Transverse colon (tissue), 4 donors: ENCODE measurements around the gene TST. TPM values are rescaled to one million over a fixed set of nuclear protein-coding genes. Genes with fewer than 3 reads are reported as not detected.
A peak's percentile ranks its signal among the peaks of the same experiment; 100 is the strongest.
"Not testable (repeated sequence)": the region's sequence is repeated elsewhere in the genome, so short reads cannot be mapped to it uniquely, and the experiment has no call there.

Source experiments
- DNase-seq: peaks from one replicate; pipeline ENCODE4 v3.0.0-alpha.2; 2019
- H3K27ac ChIP-seq, 4 donors: fragments of 200-600 bp; sonication (generic); 2 replicates each; pipeline ENCODE4 v1.5.1; 2016 to 2018; ENCODE audit warnings: inconsistent platforms in 4 of 4
- H3K27me3 ChIP-seq: fragments of 200-600 bp; sonication (generic); 2 replicates; pipeline ENCODE4 v1.5.1; 2017; ENCODE audit warnings: inconsistent platforms
- H3K36me3 ChIP-seq, 4 donors: fragments of 200-600 bp; sonication (generic); 2 replicates each; pipeline ENCODE4 v1.5.1; 2017 to 2019; ENCODE audit warnings: inconsistent platforms in 4 of 4
- H3K4me1 ChIP-seq, 4 donors: fragments of 200-600 bp; sonication (generic); 2 replicates each; pipeline ENCODE4 v1.5.1; 2017 to 2020; ENCODE audit warnings: inconsistent platforms in 4 of 4
- H3K4me3 ChIP-seq, 4 donors: fragments of 200-600 bp; sonication (generic); 1 replicate in 1 of 4; 2 replicates in 3 of 4; pipeline versions ENCODE4 v1.5.1 to v1.6.1; 2017 to 2019; ENCODE audit warnings: inconsistent platforms in 4 of 4
- H3K9me3 ChIP-seq, 2 donors: fragments of 200-600 bp; sonication (generic); 2 replicates each; pipeline ENCODE4 v1.5.1; 2017 to 2019; ENCODE audit warnings: inconsistent platforms in 2 of 2
- EP300 ChIP-seq: sonication (generic); formaldehyde crosslinking; IDR thresholded peaks from one replicate; pipeline ENCODE4 v1.6.1; 2017; ENCODE audit warnings: antibody characterized with exemption, low read depth
- POLR2A ChIP-seq: fragments of 450-650 bp; IDR thresholded peaks from one replicate; pipeline ENCODE4 v1.6.1; 2016; ENCODE audit warnings: antibody characterized with exemption, mild to moderate bottlenecking, moderate library complexity
- POLR2AphosphoS5 ChIP-seq, 3 donors: sonication (generic); formaldehyde crosslinking; IDR thresholded peaks; one replicate each; pipeline ENCODE4 v1.6.1; 2016; ENCODE audit warnings: antibody characterized with exemption in 3 of 3
- WGBS, 2 donors: methylation state at CpG; one replicate each; pipeline ENCODE4 v1.1.5; 2018; ENCODE audit warnings: low coverage in 1 of 2; 5-methylcytosine and 5-hydroxymethylcytosine counted together
- in situ Hi-C, 4 donors: fragments of 200-750 bp; cut with MboI; loops; one replicate each; pipeline versions ENCODE4 v1.15.0 to v1.15.1; 2017; ENCODE audit warnings: low sequenced_read_pairs in 3 of 4, low pct_ligation_motif_present in 1 of 4, low pct_unique_long_range_greater_than_20kb in 1 of 4
- intact Hi-C: fragments of 100-400 bp; cut with DNase I; formaldehyde crosslinking; loops from one replicate; pipeline ENCODE4 v1.15.1; 2023; ENCODE audit warnings: low total_unique reads
- total RNA-seq, 4 donors: library from RNA; depleted of rRNA; stranded (reverse); fragments of >200 nt; gene quantifications; one replicate each; pipeline ENCODE4 v1.1.0, GENCODE V29; 2016
- TF ChIP-seq, protein P1 (sequence below), 5 experiments: fragments of 200-600 bp in 3 of 5; fragments of 450-650 bp in 2 of 5; sonication (generic) in 3 of 5; IDR thresholded peaks; 1 replicate in 2 of 5; 2 replicates in 3 of 5; pipeline ENCODE4 v1.5.1; 2016 to 2017; ENCODE audit warnings: antibody characterized with exemption in 5 of 5, inconsistent platforms in 3 of 5, mild to moderate bottlenecking in 2 of 5, moderate library complexity in 1 of 5

The TST gene
- total RNA-seq, 4 donors from 2014 or later = 246 to 719 (median 557) TPM

- H3K27me3 ChIP-seq = peaks cover 42% of the 10 kb centered on the region
- in situ Hi-C loops = loop anchor here in 1 of 4 donors (25.0 kb wide), 1 partner anchor 129 kb away; the partner anchor contains the start of gene NCF4
- no peaks in the 10 kb centered on the region for H3K4me1 ChIP-seq
- intact Hi-C loops = no loop called here
- no peak for DNase-seq
- H3K4me3 ChIP-seq = no peak overlapping the region
- H3K36me3 ChIP-seq = no peaks in the 10 kb centered on the region
- 73 to 100% methylated on average over 2 to 6 of the region's 6 CpGs for WGBS, 2 donors
- no peak overlapping the region for H3K27ac ChIP-seq
- no peak for TF ChIP-seq EP300
- no peak for TF ChIP-seq POLR2A
- TF ChIP-seq, protein P1, sequence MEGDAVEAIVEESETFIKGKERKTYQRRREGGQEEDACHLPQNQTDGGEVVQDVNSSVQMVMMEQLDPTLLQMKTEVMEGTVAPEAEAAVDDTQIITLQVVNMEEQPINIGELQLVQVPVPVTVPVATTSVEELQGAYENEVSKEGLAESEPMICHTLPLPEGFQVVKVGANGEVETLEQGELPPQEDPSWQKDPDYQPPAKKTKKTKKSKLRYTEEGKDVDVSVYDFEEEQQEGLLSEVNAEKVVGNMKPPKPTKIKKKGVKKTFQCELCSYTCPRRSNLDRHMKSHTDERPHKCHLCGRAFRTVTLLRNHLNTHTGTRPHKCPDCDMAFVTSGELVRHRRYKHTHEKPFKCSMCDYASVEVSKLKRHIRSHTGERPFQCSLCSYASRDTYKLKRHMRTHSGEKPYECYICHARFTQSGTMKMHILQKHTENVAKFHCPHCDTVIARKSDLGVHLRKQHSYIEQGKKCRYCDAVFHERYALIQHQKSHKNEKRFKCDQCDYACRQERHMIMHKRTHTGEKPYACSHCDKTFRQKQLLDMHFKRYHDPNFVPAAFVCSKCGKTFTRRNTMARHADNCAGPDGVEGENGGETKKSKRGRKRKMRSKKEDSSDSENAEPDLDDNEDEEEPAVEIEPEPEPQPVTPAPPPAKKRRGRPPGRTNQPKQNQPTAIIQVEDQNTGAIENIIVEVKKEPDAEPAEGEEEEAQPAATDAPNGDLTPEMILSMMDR (IDR thresholded peaks at IDR 0.05) = no peak
- TF ChIP-seq POLR2AphosphoS5 (IDR thresholded peaks at IDR 0.05) = no peak
- H3K9me3 ChIP-seq = peaks cover 1 to 3% of the 10 kb centered on the region in 2 donors
Measured at GRCh38 chr22:36991206-36991605, 28.0 kb downstream of the TST start.

GRCh38 chr22:36990457-36990856 is 28.8 kb downstream of the TST start:
- no peaks in the 10 kb centered on the region for H3K36me3 ChIP-seq
- peaks cover 42% of the 10 kb centered on the region for H3K27me3 ChIP-seq
- in situ Hi-C loops = loop anchor here in 1 of 4 donors (25.0 kb wide), 1 partner anchor 128 kb away; the partner anchor contains the start of gene NCF4
- H3K27ac ChIP-seq = no peak overlapping the region
- H3K9me3 ChIP-seq = peaks cover 9 to 10% of the 10 kb centered on the region in 2 donors
- 72% methylated on average over 6 of the region's 6 CpGs; no CpG with 5 or more reads in 1 of the 2 donors for WGBS, 2 donors
- no peak for DNase-seq
- intact Hi-C loops = no loop called here
- H3K4me1 ChIP-seq = no peaks in the 10 kb centered on the region
- no peak overlapping the region for H3K4me3 ChIP-seq
- TF ChIP-seq, protein P1 (IDR thresholded peaks at IDR 0.05) = no peak
- no peak for TF ChIP-seq EP300
- TF ChIP-seq POLR2AphosphoS5 (IDR thresholded peaks at IDR 0.05) = no peak
- TF ChIP-seq POLR2A = no peak

- WGBS, 2 donors = 77% methylated on average over 4 of the region's 4 CpGs; no CpG with 5 or more reads in 1 of the 2 donors
- in situ Hi-C loops = loop anchor here in 1 of 4 donors (25.0 kb wide), 1 partner anchor 127 kb away; the partner anchor contains the start of gene NCF4
- H3K36me3 ChIP-seq, DNase-seq, intact Hi-C loops, H3K4me1 ChIP-seq, H3K27ac ChIP-seq, H3K4me3 ChIP-seq: not testable (repeated sequence)
- Histone ChIP-seq H3K9me3 (peaks cover 12% of the 10 kb centered on the region in 2 donors), H3K27me3 (peaks cover 39% of the 10 kb centered on the region)
Measured at GRCh38 chr22:36989012-36989411, 30.2 kb downstream of the TST start.

GRCh38 chr22:36988075-36988832 is 31.0 kb downstream of the TST start:
- intact Hi-C loops (no loop called here), in situ Hi-C loops (loop anchor here in 1 of 4 donors (25.0 kb wide), 1 partner anchor 126 kb away; the partner anchor contains the start of gene NCF4)
- Histone ChIP-seq H3K4me1 (no peaks in the 10 kb centered on the region), H3K36me3 (no peaks in the 10 kb centered on the region), H3K27me3 (peaks cover 36% of the 10 kb centered on the region), H3K9me3 (peaks cover 12% of the 10 kb centered on the region in 2 donors), H3K27ac (no peak overlapping the region), H3K4me3 (no peak overlapping the region)
- no peak for TF ChIP-seq EP300
- no peak for DNase-seq
- WGBS, 2 donors = 85 to 86% methylated on average over 7 to 12 of the region's 12 CpGs

DNA sequence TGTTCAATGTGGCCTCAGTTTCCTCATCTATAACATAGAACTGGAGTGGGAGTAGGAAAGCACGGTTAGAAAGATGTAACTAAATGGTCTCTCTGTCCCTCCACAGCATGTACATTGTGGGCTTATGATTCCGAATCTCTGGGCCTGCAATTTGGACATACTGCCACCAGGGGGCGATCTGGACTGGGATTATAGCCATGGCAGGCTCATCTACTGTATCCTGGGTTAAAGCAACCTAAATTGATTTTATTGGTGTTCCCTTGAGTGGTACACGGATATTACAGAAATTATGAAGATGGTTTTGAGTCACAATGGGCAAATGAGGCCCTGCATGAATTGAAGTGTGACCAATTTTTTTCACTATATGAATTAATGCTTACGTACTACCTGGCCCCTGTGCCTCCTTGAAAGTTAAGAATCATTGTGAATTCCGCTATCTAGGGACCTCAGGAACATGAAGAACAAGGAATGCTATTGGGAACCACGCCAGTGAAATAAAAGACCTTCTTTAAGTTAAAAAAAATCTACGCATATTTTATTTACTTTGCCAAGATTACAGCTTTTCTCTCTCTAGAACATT is 32.9 kb downstream of the TST start:
- in situ Hi-C loops = loop anchor here in 1 of 4 donors (25.0 kb wide), 1 partner anchor 124 kb away; the partner anchor contains the start of gene NCF4
- intact Hi-C loops = no loop called here
- TF ChIP-seq, protein P1 (IDR thresholded peaks at IDR 0.05) = peak; percentile 48 to 75 (median 54)
- TF ChIP-seq EP300 = no peak
- no peak for TF ChIP-seq POLR2A
- TF ChIP-seq POLR2AphosphoS5 (IDR thresholded peaks at IDR 0.05) = no peak
- Histone ChIP-seq H3K4me1 (no peaks in the 10 kb centered on the region), H3K27ac (no peak overlapping the region), H3K4me3 (no peak overlapping the region), H3K9me3 (peaks cover 12% of the 10 kb centered on the region in 2 donors), H3K36me3 (no peaks in the 10 kb centered on the region), H3K27me3 (peaks cover 28% of the 10 kb centered on the region)
- WGBS, 2 donors = 49 to 57% methylated on average over 4 to 8 of the region's 8 CpGs
- peak; percentile 40 for DNase-seq
